HL-60 (cell line): Measurements from ENCODE around the gene DOCK1.

Experiments used
- DNase-seq, 2 experiments: peaks; one replicate each; pipeline ENCODE4 v3.0.0-alpha.2; 2010 to 2020; ENCODE audit warnings: low read depth in 1 of 2, low spot score in 1 of 2
- H3K27ac ChIP-seq: fragments of 250-450 bp; sonication (Bioruptor Pico); replicated peaks from 2 replicates; pipeline ENCODE4 v1.5.1; 2020; ENCODE audit warnings: mild to moderate bottlenecking, moderate library complexity
- H3K27me3 ChIP-seq: fragments of 250-450 bp; sonication (Bioruptor Pico); 2 replicates; pipeline ENCODE4 v1.5.1; 2021; ENCODE audit warnings: mild to moderate bottlenecking, moderate library complexity; ENCODE audit not compliant: insufficient read depth, poor library complexity, severe bottlenecking
- H3K4me3 ChIP-seq: replicated peaks from 2 replicates; pipeline ENCODE4 v1.5.1; 2011; ENCODE audit warnings: mild to moderate bottlenecking, control low read depth, low read length; ENCODE audit not compliant: insufficient read depth
- CTCF ChIP-seq: IDR thresholded peaks from one replicate; pipeline ENCODE4 v1.5.1; 2011; ENCODE audit warnings: low read length, control low read depth, inconsistent platforms; ENCODE audit not compliant: insufficient read depth
- GABPA ChIP-seq: IDR thresholded peaks from 2 replicates; pipeline ENCODE4 v1.6.1; 2012; ENCODE audit warnings: low read depth
- POLR2AphosphoS5 ChIP-seq: IDR thresholded peaks from 2 replicates; pipeline ENCODE4 v1.6.1; 2012; ENCODE audit warnings: low read depth
- REST ChIP-seq: IDR thresholded peaks from 2 replicates; pipeline ENCODE4 v1.6.1; 2012; ENCODE audit warnings: low read depth; ENCODE audit not compliant: insufficient replicate concordance
- SPI1 ChIP-seq: IDR thresholded peaks from 2 replicates; pipeline ENCODE4 v1.6.1; 2012; ENCODE audit warnings: low read depth, mild to moderate bottlenecking, borderline replicate concordance

DOCK1 gene

GRCh38 chr10:127135844-127136577 lies 230.8 kb downstream of the DOCK1 start:
- no peak; the same call in 1 of the 2 replicates for TF ChIP-seq SPI1
- TF ChIP-seq POLR2AphosphoS5 = no peak
- no peak for DNase-seq
- Histone ChIP-seq H3K27me3 (no peaks in the 10 kb centered on the region), H3K4me3 (no peak overlapping the region), H3K27ac (no peak overlapping the region)

GRCh38 chr10:127137391-127137790 lies 232.2 kb downstream of the DOCK1 start:
- DNase-seq = no peak
- no peaks in the 10 kb centered on the region for H3K27me3 ChIP-seq
- TF ChIP-seq REST (no peak), SPI1 (no peak), POLR2AphosphoS5 (no peak), CTCF (no peak), GABPA (no peak)
- H3K27ac ChIP-seq = no peak overlapping the region
- no peak overlapping the region for H3K4me3 ChIP-seq

GRCh38 chr10:127142136-127142535 lies 236.9 kb downstream of the DOCK1 start:
- Histone ChIP-seq H3K4me3 (no peak overlapping the region), H3K27me3 (peaks cover 3% of the 10 kb centered on the region), H3K27ac (no peak overlapping the region)
- no peak for DNase-seq
- TF ChIP-seq REST (no peak), POLR2AphosphoS5 (no peak), SPI1 (no peak)

GRCh38 chr10:127142856-127143255 lies 237.6 kb downstream of the DOCK1 start:
- Histone ChIP-seq H3K4me3 (no peak overlapping the region), H3K27me3 (peaks cover 3% of the 10 kb centered on the region), H3K27ac (no peak overlapping the region)
- no peak for DNase-seq
- no peak for TF ChIP-seq SPI1

GRCh38 chr10:127145173-127145572 lies 239.9 kb downstream of the DOCK1 start:
- Histone ChIP-seq H3K27me3 (peaks cover 7% of the 10 kb centered on the region), H3K4me3 (no peak overlapping the region), H3K27ac (no peak overlapping the region)
- TF ChIP-seq REST (no peak), GABPA (no peak), CTCF (no peak), SPI1 (no peak), POLR2AphosphoS5 (no peak)
- DNase-seq = no peak
